ENCODE results near the gene NAPA.

Gene NAPA

GRCh38 chr19:47485210-47485609 lies 29.7 kb downstream of the NAPA start:
- peak in 1 of 5 donors; percentile 37 for DNase-seq

- peak; percentile 72 to 93 (median 82) for DNase-seq
These were observed 30.8 kb downstream of the NAPA start, which contains the start of gene KPTN for GRCh38 chr19:47483800-47484690. TSS of gene KPTN (minus strand) at chr19:47484219. CDS start at chr19:47484160, 59 bp downstream.

GRCh38 chr19:47483200-47483599 lies 31.7 kb downstream of the NAPA start:
- DNase-seq, result no peak

- DNase-seq, result no peak
These were observed 33.3 kb downstream of the NAPA start for GRCh38 chr19:47481460-47482052.

- no peak for DNase-seq
These were observed 34.2 kb downstream of the NAPA start for GRCh38 chr19:47480658-47481057.

- DNase-seq, result no peak
These were observed 35.0 kb downstream of the NAPA start for GRCh38 chr19:47479701-47480503.

GRCh38 chr19:47476438-47476972 lies 38.4 kb downstream of the NAPA start:
- DNase-seq, result no peak

- no peak for DNase-seq
These were observed 39.4 kb downstream of the NAPA start for GRCh38 chr19:47475465-47475864.

GRCh38 chr19:47473336-47473735 lies 41.5 kb downstream of the NAPA start:
- DNase-seq, result no peak

- DNase-seq, result peak; percentile 37 to 63 (median 51)
These were observed 43.0 kb downstream of the NAPA start, which contains the start of gene SLC8A2 for GRCh38 chr19:47471733-47472457. TSS of gene SLC8A2 (minus strand) at chr19:47471893. CDS start at chr19:47466403, 5,490 bp downstream.

- no peak for DNase-seq
These were observed 43.5 kb downstream of the NAPA start for GRCh38 chr19:47471381-47471732.

- DNase-seq, result no peak
These were observed 44.2 kb downstream of the NAPA start for GRCh38 chr19:47470447-47471195.

- DNase-seq, result no peak
These were observed 45.1 kb downstream of the NAPA start for GRCh38 chr19:47469719-47470118.

- no peak for DNase-seq
These were observed 45.5 kb downstream of the NAPA start for GRCh38 chr19:47469363-47469700.

- no peak for DNase-seq
These were observed 46.9 kb downstream of the NAPA start for GRCh38 chr19:47467914-47468313.

- no peak for DNase-seq
These were observed 48.9 kb downstream of the NAPA start for GRCh38 chr19:47465957-47466356.

- DNase-seq, result no peak
These were observed 50.0 kb downstream of the NAPA start for GRCh38 chr19:47464675-47465419.

- DNase-seq, result no peak
These were observed 53.0 kb downstream of the NAPA start for GRCh38 chr19:47461876-47462275.

GRCh38 chr19:47459477-47459876 lies 55.4 kb downstream of the NAPA start:
- DNase-seq, result no peak

GRCh38 chr19:47458672-47459071 lies 56.2 kb downstream of the NAPA start:
- DNase-seq, result no peak

All from T-helper 1 cell (primary cell).